Neural cell (in vitro differentiated cells): ENCODE results near the gene B4GALT2.

Source experiments
- CTCF ChIP-seq: fragments of 450-650 bp; IDR thresholded peaks from 2 replicates; pipeline ENCODE4 v1.5.1; 2014; ENCODE audit warnings: antibody characterized with exemption, mild to moderate bottlenecking, moderate library complexity; ENCODE audit not compliant: poor library complexity, severe bottlenecking
- POLR2AphosphoS5 ChIP-seq: IDR thresholded peaks from 2 replicates; pipeline ENCODE4 v1.6.1; 2012

GRCh38 chr1:43952731-43953346 is 26.2 kb upstream of the B4GALT2 start:
- TF ChIP-seq CTCF (no peak), POLR2AphosphoS5 (peak; percentile 96)
